Osteocyte (in vitro differentiated cells): ENCODE measurements around the gene OR8B12. TPM values are rescaled to one million over a fixed set of nuclear protein-coding genes. Genes with fewer than 3 reads are reported as not detected.

Experiments
- DNase-seq: peaks from one replicate; pipeline ENCODE4 v3.0.0; 2021; ENCODE audit warnings: mixed read lengths; ENCODE audit not compliant: unreplicated experiment; ENCODE audit errors: extremely low spot score
- H3K27ac Mint-ChIP-seq: one replicate; pipeline ENCODE4 v1.8.0; 2021; ENCODE audit warnings: mild to moderate bottlenecking, mixed read lengths; ENCODE audit not compliant: unreplicated experiment
- H3K27me3 Mint-ChIP-seq: one replicate; pipeline ENCODE4 v1.8.0; 2021; ENCODE audit warnings: mixed read lengths; ENCODE audit not compliant: unreplicated experiment
- H3K36me3 Mint-ChIP-seq: one replicate; pipeline ENCODE4 v1.8.0; 2021; ENCODE audit warnings: mixed read lengths; ENCODE audit not compliant: unreplicated experiment
- H3K4me1 Mint-ChIP-seq: one replicate; pipeline ENCODE4 v1.8.0; 2021; ENCODE audit warnings: mixed read lengths; ENCODE audit not compliant: unreplicated experiment
- H3K4me3 Mint-ChIP-seq: one replicate; pipeline ENCODE4 v1.8.0; 2021; ENCODE audit warnings: mild to moderate bottlenecking, moderate library complexity, mixed read lengths; ENCODE audit not compliant: unreplicated experiment
- H3K9me3 Mint-ChIP-seq: one replicate; pipeline ENCODE4 v1.8.0; 2021; ENCODE audit warnings: mixed read lengths; ENCODE audit not compliant: unreplicated experiment
- CTCF ChIP-seq: fragments of 200-600 bp; sonication (generic); IDR thresholded peaks from 2 replicates; pipeline ENCODE4 v1.5.0; 2021; ENCODE audit warnings: antibody characterized with exemption, mild to moderate bottlenecking, moderate library complexity
- total RNA-seq: library from RNA; stranded (reverse); gene quantifications from 2 replicates; pipeline ENCODE4 v1.2.1, GENCODE V29; 2021

Gene OR8B12
- total RNA-seq, 1 donor from 2014 or later = not detected

GRCh38 chr11:124577716-124578427 is 34.4 kb upstream of the OR8B12 start:
- DNase-seq = no peak
- H3K9me3 Mint-ChIP-seq = no peaks in the 10 kb centered on the region
- H3K4me3 Mint-ChIP-seq = no peak overlapping the region
- no peak overlapping the region for H3K27ac Mint-ChIP-seq
- peaks cover 17% of the 10 kb centered on the region for H3K27me3 Mint-ChIP-seq
- H3K36me3 Mint-ChIP-seq = no peaks in the 10 kb centered on the region
- TF ChIP-seq CTCF = no peak
- no peaks in the 10 kb centered on the region for H3K4me1 Mint-ChIP-seq

GRCh38 chr11:124570160-124570559 is 26.7 kb upstream of the OR8B12 start:
- H3K36me3 Mint-ChIP-seq = no peaks in the 10 kb centered on the region
- H3K27ac Mint-ChIP-seq = no peak overlapping the region
- no peak for TF ChIP-seq CTCF
- H3K27me3 Mint-ChIP-seq = peaks cover 27% of the 10 kb centered on the region
- H3K9me3 Mint-ChIP-seq = no peaks in the 10 kb centered on the region
- H3K4me1 Mint-ChIP-seq = no peaks in the 10 kb centered on the region
- no peak for DNase-seq
- H3K4me3 Mint-ChIP-seq = no peak overlapping the region

GRCh38 chr11:124569697-124570096 is 26.2 kb upstream of the OR8B12 start, which contains the start of gene OR8A1:
TSS of gene OR8A1 (plus strand) at chr11:124569997. CDS start at chr11:124570120, 123 bp downstream.
- H3K27me3 Mint-ChIP-seq = peaks cover 26% of the 10 kb centered on the region

GRCh38 chr11:124556828-124557227 is 13.4 kb upstream of the OR8B12 start:
- Mint-ChIP-seq H3K4me3 (no peak overlapping the region), H3K4me1 (no peaks in the 10 kb centered on the region), H3K27ac (no peak overlapping the region), H3K9me3 (no peaks in the 10 kb centered on the region), H3K36me3 (no peaks in the 10 kb centered on the region), H3K27me3 (peaks cover 8% of the 10 kb centered on the region)
- no peak for TF ChIP-seq CTCF
- DNase-seq = no peak

More at GRCh38 chr11:124569697-124570096, 26.2 kb upstream of the OR8B12 start, which contains the start of gene OR8A1:
- no peak within 1 kb of the TSS for H3K27ac Mint-ChIP-seq
- no peak for DNase-seq
- no peaks in the 10 kb centered on the region for H3K4me1 Mint-ChIP-seq
- no peak for TF ChIP-seq CTCF
- H3K9me3 Mint-ChIP-seq = no peaks in the 10 kb centered on the region
- H3K36me3 Mint-ChIP-seq = no peaks in the 10 kb centered on the region
- H3K4me3 Mint-ChIP-seq = no peak within 1 kb of the TSS

GRCh38 chr11:124551987-124552386 is 8.5 kb upstream of the OR8B12 start:
- DNase-seq = no peak
- Mint-ChIP-seq H3K36me3 (no peaks in the 10 kb centered on the region), H3K9me3 (no peaks in the 10 kb centered on the region), H3K4me3 (no peak overlapping the region), H3K27me3 (no peaks in the 10 kb centered on the region), H3K27ac (no peak overlapping the region), H3K4me1 (no peaks in the 10 kb centered on the region)
- TF ChIP-seq CTCF = no peak
